ENCODE results near the gene SELE.
A peak's percentile ranks its signal among the peaks of the same experiment; 100 is the strongest.
"Not testable (repeated sequence)": the region's sequence is repeated elsewhere in the genome, so short reads cannot be mapped to it uniquely, and the experiment has no call there.

Gene SELE

DNA sequence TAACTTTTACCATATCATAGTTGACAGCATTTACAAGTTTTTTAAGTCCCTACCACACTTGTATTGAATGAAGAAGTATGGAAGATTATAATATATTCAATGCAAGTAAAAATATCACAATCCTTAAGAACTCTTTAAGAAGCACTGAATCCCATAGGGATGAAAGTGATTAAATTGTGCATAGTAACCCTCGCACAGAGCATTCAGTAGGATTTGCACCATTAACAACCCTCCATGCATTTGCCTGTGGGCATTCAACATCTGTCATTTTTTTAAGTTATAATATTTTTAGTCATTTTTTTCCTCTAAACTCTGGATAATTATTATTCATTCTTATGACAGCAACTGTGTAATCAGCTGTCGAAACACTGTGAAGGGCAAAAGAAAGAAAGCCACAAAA, 10.1 kb downstream of the SELE start:
- DNase-seq (ENCODE audit: low spot score), result no peak

DNA sequence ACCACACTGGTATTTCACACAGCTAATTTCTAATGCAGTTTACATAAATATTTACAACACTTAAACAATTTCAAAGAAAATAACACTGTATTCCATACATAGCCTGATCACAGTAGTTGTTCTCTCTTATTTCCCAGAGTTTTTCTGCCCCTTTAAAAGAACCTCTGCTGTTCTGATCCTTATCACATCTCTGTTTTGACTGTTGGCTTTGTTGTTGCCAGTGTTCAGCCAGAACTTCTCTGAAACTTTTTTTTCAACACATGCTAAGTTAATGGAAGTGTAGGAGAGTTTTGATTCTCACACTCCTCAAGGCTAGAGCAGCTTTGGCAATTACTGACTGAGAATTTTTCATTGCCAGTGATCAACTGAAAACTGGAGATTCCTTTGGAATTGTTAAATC, 11.1 kb downstream of the SELE start:
- DNase-seq (ENCODE audit: low spot score), result no peak

DNA sequence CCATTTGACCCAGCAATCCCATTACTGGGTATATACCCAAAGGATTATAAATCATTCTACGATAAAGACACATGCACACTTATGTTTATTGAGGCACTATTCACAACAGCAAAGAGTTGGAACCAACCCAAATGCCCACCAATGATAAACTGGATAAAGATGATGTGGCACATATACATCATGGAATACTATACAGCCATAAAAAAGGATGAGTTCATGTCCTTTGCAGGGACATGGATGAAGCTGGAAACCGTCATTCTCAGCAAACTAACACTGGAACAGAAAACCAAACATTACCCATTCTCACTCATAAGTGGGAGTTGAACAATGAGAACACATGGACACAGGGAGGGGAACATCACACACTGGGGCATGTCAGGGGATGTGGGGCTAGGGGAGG, 18.8 kb downstream of the SELE start:
- not testable (repeated sequence) for DNase-seq (ENCODE audit: low spot score)

DNA sequence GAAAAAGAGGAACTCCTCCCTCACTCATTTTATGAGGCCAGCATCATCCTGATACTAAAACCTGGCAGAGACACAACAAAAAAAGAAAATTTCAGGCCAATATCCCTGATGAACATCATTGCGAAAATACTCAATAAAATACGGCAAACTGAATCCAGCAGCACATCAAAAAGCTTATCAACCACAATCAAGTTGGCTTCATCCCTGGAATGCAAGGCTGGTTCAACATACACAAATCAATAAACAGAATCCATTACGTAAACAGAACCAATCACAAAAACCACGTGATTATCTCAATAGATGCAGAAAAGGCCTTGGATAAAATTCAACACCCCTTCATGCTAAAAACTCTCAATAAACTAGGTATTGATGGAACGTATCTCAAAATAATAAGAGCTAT, 20.8 kb downstream of the SELE start:
- not testable (repeated sequence) for DNase-seq (ENCODE audit: low spot score)

DNA sequence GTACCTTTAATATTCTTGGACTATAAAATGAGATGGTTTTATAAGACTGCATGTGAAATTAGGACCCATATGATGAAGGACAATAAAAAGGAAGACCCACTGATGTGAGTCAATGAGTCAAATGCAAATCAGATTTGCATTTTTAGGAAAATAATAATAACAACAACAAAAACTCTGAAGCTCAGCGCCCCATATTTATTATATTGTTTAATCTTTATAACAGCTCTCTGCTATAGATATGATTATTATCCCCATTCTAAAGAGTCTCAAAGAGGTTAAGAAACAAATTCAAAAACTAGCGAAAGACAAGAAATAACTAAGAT, 21.6 kb downstream of the SELE start:
- DNase-seq (ENCODE audit: low spot score), result no peak

DNA sequence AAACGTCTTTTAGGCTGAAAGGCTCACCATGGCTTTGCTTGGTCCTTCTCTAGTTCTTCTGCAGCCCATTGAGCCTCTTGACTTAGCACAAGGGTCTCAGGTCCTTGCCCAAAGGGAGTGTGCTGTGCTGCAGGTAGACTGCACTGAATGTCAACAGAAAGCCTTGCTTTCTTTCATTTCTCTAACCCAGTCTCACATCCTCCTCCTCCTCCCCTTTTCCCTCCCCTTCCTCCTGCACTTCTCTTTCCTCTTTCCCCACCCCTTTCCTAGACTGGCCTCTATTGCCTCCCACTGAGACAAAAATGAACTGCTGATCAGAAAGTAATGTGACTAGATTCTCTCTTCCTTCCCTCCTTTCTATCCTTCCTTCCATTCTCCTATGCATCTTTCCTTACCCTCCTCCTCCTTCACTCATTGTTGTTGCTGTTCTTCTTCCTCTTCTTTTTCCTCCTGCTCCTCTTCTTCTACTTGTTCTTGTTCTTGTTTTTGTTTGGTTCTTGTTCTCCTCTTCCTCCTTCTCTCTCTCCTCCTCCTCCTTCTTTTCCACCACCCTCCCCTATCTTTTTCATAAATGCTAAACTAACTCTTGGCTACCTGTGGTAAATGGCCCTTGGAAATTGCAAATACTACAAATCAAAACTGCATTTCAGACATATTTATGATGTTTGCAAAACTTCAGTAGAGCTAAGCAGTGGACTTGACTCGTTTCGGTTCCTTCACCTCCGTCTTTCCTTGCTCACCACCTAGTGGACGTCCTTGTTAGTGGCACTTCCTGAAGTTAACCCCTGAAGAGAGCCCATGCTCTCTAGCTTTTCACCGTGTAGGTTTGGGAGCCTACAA, 22.2 kb downstream of the SELE start, which contains the start of gene SELL:
Gene SELL, minus strand, starts transcription at position 152 of the 840 bp plus-strand sequence. Its CDS starts 122 bp downstream, at position 30.
- DNase-seq (ENCODE audit: low spot score), result peak; percentile 44

DNA sequence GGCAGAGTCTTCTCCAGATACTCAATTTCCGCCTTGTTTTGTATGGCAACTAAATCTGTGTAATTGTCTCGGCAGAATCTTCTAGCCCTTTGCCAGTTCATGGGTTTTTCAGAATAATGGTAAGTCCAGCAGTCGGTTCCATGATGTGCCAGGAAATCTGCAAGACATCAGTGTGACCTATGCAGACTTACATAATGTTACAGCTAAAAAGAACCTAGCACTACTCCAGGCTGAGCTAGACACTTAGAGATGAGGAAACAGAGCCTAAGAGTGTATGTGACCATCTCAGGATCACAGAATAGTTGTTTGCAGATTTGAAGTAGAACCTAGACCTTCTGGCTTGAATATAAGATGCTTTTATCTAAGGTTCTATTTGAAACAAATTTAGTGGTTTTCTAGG, 25.2 kb downstream of the SELE start:
- no peak for DNase-seq (ENCODE audit: low spot score)

DNA sequence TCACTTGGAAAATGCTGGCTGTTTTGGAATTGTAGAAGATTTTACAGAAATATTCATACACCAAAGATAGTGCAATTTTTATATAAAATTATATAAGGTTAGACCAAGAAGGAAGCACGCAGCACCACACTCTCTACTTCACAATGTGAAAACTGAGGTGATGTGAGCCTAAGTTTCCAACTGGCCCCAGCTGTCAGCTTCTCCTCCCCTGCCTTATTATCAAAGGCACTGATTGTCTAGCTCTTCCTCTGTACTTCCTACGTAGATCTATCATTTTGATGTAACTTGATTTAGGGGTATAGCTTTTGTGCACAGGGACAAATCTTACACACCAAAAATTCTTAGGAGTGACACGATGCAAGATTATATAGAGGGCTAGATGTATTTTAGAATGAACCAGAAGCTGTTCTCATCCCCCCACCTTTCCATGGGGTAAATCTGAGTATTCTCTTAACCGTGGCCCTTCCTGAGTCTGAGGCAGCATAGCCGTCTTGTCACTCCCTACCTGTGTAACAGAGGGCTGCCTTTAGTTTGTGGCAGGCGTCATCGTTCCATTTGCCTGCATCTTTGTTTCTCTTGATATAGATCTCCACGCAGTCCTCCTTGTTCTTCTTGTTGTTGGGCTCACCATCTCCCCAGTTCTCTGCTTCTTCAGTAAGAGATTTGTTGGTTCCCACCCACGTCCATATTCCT, 25.8 kb downstream of the SELE start:
- DNase-seq (ENCODE audit: low spot score), result no peak

DNA sequence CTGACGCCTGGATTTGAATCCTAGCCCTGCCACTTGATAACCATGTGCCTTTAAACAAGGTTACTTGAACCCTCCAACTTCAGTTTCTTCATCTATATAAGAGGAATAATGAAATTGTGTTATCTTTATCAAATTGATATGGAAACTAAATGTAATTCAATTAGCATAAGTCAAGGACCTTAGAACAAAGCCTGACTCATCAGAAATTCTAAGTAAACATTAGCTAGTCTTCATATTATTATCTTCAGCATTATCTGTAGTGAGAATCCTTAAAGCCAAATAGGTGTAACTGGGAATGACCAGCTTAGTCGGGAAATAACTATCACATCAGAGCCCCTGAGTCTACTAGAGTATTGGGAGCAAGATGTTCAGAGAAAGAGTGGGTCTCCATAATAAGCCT, 29.1 kb downstream of the SELE start:
- no peak for DNase-seq (ENCODE audit: low spot score)

DNA sequence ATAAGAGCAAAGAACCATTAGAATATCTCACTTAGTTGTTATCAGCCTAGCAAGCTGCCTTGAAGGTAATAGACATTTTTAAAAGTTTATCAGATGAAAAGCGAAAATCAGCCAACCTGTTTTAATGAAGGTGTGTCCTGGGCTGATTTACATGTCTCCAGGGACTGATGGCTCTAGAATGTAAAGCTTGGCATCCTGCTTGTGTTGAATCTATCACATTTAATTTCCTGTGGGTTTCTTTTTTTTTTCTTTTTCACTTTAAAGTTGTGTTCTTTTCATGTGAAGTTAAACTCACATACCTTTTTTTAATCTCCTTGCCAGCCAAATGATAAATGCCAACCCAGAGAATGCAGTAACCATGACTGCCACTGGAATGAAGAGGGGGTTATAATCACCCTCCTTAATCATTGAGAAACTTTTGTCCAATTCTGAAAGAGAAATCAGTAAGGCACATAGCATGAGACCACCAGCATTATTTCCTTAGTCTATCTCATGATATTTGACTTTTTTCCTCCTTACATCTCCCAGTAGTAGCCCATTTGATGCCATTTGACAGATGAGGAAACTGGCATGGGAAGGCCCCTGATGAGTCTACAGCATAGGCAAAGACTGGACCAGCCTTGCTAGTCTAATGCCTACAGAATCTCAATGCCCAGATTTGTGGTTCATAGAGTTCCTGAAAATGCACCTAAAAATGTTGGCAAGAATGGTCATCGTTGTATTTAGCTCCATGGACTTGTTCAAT, 32.4 kb downstream of the SELE start:
- no peak for DNase-seq (ENCODE audit: low spot score)

DNA sequence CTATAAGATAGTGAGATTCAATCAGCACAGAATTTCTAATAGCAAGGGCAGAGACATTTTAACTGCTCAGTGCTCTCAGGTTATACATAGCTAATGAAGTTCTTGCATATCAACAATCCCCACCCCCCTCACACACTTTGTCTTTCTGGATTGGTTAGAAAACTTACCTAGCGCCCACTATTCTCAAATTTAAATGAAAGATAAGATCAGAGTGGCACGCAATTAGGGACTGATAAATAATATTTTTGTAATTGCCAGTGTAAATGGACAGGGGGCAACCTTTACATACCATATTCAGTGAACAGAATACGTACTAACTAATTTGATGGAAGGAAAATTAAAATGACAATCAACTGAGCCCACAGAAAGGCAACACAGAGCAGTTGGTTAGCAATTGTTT, 34.2 kb downstream of the SELE start:
- no peak for DNase-seq (ENCODE audit: low spot score)

DNA sequence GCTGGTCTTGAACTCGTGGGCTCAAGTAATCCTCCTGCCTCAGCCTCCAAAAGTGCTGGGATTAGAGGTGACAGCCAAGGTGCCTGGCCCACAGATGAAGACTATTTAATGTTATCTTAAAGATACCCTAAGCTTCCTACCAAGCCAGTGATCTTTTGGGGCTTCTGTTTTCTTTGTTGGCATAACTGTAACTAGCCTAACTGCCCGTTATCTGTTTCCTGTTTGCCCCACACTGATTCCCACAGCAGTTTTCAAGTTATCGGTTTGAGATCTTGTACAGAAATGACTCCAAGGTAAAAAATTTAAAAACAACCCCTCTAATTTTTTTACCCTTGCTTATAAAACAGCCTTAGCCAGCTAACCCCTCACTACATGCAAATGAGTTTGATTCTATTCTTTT, 34.9 kb downstream of the SELE start:
- no peak for DNase-seq (ENCODE audit: low spot score)

DNA sequence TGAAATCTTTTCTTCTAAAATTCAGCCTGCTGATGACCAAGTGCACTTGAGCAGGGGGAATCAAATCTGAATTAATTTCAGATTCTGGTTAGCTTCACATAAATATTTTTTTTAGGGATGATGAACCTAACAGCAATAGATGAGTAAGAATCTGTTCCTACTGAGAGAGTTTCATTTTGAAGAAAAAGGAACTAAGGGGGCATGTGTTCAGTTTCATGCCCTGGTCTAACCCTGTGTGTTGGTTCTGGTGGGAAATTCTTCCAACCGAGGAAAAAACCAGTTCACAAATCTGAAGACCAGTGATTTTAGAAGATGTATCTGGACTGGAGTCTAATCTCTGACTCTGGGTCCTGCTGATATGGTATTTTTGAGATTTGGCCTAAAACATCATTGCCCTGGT, 36.1 kb downstream of the SELE start:
- DNase-seq (ENCODE audit: low spot score), result no peak

DNA sequence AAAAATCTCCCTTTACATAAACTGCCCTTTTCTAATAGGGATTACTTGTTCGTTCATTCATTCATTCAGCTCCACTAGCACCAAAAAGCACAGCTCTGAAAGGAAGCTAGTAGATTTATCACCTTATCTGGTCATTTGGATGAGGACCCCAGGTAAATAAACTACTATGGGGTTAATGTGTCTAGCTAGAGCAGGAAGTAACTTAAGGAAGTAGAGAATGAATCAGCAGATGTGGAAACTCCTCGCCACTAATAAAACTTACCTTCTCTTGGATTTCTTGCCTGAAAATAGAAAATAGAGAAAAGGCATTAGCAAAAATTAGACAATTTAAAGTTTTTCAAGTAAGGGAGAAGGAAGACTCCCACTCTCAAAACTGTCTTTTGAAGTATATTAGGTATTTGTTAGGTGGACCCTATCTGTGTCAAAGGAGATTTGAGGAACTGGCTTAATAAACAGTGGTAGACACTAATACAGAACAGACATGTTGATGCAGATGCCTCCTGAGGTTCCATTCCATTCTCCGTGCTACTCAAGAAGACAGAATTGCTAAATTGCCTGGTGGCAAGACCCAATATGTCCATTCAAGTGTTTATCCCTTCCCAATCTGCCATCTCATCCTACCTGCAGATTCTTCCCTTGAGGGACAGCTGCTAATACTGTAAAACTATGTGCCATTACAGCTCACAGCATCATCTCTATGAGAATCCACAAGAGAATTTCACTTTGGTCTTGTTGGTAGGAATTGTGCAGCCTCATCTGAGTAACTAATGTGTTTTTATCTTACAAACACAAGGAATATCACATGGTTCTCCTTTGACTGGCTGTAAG, 37.4 kb downstream of the SELE start:
- no peak for DNase-seq (ENCODE audit: low spot score)

DNA sequence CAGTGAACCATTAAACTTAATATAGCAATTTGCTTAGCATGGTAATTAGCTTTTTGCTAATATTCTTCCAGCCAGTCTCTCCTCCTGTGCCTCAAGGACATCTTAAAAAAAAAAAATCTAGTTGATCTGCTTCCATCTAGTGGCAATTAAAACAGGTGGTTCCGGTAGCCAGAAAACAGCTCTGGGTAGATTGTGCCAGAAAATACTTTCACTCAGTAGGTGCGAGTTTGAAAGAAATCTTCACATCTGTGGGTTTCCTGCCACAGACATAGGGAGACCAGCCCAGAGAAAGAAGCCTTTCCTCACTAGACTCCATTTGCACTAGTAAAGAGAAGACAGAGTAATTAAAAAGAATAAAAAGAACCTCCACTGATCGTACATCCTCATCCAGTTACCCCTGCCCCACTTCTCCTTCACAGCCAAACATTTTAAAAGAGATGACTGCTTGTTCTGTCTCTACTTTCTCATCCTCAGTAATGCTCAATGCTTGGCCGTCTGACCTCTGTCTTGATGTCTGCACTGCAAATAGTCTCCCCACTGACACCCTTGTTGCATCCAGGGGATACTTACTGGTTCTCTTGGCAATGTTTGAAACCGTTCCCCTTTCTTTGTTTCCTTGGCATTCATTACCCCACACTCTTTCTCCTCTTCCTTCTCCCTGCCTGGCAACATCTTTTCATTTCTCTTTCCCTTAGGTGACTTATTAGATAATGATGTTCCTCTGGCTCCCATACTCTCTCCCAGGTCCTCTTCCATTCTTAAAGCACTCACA, 39.4 kb downstream of the SELE start:
- DNase-seq (ENCODE audit: low spot score), result peak; percentile 4

DNA sequence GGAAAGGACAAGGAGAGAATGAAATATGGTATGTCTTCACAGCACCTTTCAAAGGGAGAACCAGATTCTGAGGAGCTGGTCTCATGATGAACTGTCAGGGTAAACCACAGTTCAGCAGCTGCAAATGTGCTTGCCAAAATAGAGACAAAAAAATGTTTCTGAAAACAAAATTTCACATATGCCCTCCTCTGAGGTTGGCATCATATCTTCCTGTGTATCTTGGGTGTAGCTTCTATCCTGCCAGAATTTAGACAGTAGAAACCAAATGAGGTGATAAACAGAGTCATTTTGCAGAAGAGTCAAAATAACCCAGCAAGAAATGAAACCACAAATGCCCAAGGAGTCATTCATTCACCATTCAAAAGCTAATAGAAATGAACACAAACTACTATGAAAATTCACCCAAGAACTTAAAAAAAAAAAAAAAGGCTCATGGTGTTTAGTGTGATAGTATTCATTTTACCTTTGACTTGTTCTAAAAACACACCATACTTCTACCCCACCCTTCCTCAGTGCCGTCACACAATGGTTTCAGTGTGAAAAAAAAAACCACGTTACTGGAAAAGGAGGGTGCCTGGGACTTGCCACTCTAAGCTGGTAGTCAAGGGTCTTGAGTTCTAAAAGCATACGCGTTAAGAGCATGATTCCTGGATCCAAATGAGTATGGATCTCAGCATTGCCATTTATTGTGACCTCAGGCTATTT, 41.0 kb downstream of the SELE start:
- DNase-seq (ENCODE audit: low spot score), result no peak

DNA sequence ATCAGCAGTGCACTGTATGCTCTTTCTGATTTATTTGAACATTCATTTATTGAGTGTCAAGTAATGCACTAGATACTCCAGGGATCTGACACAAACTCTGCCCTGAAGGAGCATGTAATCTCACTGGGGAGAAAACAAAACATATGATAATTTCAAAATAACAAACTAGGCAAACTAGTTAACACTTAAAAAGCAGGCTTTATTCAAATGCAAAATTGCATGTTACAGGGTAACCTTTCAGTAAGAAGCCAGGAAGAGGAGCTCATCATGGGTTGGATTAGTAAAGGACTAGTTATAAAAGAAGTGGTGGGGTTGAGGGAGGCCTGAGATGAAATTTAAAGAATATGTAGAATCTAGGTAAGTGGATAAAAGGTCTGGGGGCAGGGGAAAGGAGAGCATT, 43.4 kb downstream of the SELE start:
- no peak for DNase-seq (ENCODE audit: low spot score)

DNA sequence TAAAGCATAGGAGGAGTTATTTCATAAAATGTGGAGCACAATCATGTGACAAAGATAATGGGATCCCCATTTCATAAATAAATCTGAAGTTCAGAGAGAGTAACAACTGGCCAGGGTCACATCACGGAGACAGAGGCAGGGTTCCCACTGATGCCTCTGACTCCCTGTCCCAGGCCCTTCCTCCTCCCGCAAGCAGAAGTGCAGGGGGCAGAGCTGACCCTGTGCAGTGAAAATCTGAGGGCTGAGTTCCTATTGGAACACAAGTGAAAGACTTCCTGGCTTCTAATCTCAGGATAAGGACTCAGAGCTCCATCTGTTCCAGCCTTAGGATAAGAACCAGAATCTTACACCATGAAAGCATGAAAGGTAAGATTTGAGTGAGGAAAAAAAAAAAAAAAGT, 44.5 kb downstream of the SELE start:
- DNase-seq (ENCODE audit: low spot score), result no peak

DNA sequence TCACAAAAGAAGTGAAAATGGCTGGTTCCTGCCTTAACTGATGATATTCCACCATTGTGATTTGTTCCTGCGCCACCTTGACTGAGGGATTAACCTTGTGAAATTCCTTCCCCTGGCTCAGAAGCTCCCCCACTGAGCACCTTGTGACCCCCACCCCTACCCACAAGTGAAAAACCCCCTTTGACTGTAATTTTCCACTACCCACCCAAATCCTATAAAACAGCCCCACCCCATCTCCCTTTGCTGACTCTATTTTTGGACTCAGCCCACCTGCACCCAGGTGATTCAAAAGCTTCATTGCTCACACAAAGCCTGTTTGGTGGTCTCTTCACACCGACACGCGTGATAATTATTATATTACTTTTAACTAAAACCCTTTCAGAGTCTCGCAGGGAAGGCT, 45.5 kb downstream of the SELE start:
- DNase-seq (ENCODE audit: low spot score), result not testable (repeated sequence)

DNA sequence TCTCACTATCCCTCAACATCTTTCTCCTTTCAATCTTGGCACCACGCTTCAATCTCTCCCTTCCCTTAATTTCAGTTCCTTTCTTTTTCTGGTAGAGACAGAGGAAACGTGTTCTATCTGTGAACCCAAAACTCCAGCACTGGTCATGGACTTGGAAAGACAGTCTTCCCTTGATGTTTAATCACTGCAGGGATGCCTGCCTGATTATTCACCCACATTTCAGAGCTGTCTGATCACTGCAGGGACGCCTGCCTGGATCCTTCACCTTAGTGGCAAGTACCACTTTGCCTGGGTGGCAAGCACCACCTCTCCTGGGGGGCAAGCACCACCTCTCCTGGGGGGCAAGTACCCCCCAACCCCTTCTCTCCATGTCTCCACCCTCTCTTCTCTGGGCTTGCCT, 50.2 kb downstream of the SELE start:
- DNase-seq (ENCODE audit: low spot score), result no peak

DNA sequence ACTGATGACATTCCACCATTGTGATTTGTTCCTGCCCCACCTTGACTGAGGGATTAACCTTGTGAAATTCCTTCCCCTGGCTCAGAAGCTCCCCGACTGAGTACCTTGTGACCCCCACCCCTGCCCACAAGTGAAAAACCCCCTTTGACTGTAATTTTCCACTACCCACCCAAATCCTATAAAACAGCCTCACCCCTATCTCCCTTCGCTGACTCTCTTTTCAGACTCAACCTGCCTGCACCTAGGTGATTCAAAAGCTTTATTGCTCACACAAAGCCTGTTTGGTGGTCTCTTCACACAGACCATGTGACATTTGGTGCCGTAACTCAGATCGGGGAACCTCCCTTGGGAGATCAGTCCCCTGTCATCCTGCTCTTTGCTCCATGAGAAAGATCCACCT, 50.7 kb downstream of the SELE start:
- DNase-seq (ENCODE audit: low spot score), result not testable (repeated sequence)
